ENCODE data around the gene KIF5A. TPM values are rescaled to one million over a fixed set of nuclear protein-coding genes. Genes with fewer than 3 reads are reported as not detected.

The KIF5A gene
- total RNA-seq, 4 donors from 2014 or later = 0.35 to 2.5 (median 1.4) TPM

DNA sequence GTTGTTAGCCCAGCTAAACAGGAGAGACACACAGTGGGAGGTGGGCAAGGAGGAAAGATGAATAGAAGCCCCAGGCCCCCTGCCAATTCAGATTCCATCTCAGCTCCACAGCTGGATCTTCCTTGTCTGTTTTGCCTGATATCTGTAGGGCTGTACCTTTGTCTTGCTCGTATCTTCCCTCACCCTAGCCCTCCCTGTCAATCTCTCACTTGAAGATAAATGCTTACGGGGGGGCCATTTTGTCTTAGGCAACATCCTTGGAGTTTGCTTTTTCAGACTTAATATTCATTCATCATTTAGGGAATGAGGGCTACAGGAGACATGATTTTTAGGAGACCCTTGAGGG lies 2.4 kb downstream of the KIF5A start:
- Histone ChIP-seq H3K4me3 (no peak overlapping the region), H3K4me1 (peaks cover 0 to 11% (median 3%) of the 10 kb centered on the region in 4 donors), H3K9me3 (no peaks in the 10 kb centered on the region), H3K36me3 (no peaks in the 10 kb centered on the region), H3K27ac (no peak overlapping the region), H3K27me3 (no peaks in the 10 kb centered on the region)
- TF ChIP-seq, protein P1, sequence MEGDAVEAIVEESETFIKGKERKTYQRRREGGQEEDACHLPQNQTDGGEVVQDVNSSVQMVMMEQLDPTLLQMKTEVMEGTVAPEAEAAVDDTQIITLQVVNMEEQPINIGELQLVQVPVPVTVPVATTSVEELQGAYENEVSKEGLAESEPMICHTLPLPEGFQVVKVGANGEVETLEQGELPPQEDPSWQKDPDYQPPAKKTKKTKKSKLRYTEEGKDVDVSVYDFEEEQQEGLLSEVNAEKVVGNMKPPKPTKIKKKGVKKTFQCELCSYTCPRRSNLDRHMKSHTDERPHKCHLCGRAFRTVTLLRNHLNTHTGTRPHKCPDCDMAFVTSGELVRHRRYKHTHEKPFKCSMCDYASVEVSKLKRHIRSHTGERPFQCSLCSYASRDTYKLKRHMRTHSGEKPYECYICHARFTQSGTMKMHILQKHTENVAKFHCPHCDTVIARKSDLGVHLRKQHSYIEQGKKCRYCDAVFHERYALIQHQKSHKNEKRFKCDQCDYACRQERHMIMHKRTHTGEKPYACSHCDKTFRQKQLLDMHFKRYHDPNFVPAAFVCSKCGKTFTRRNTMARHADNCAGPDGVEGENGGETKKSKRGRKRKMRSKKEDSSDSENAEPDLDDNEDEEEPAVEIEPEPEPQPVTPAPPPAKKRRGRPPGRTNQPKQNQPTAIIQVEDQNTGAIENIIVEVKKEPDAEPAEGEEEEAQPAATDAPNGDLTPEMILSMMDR (IDR thresholded peaks at IDR 0.05) = no peak
- no peak for TF ChIP-seq POLR2A (IDR thresholded peaks at IDR 0.05)
- no peak for DNase-seq

GRCh38 chr12:57552835-57553313 lies 3.0 kb downstream of the KIF5A start:
- Histone ChIP-seq H3K4me1 (peaks cover 0 to 11% (median 3%) of the 10 kb centered on the region in 4 donors), H3K27me3 (no peaks in the 10 kb centered on the region), H3K4me3 (no peak overlapping the region), H3K27ac (no peak overlapping the region), H3K36me3 (no peaks in the 10 kb centered on the region), H3K9me3 (no peaks in the 10 kb centered on the region)
- no peak for TF ChIP-seq POLR2A (IDR thresholded peaks at IDR 0.05)
- TF ChIP-seq, protein P1 (IDR thresholded peaks at IDR 0.05) = no peak
- DNase-seq = no peak

- H3K9me3 ChIP-seq = no peaks in the 10 kb centered on the region
These were observed 3.7 kb downstream of the KIF5A start for GRCh38 chr12:57553343-57554202.

GRCh38 chr12:57554453-57554852 lies 4.6 kb downstream of the KIF5A start:
- H3K4me3 ChIP-seq = no peak overlapping the region
- peaks cover 0 to 10% (median 3%) of the 10 kb centered on the region in 4 donors for H3K4me1 ChIP-seq
- H3K9me3 ChIP-seq = no peaks in the 10 kb centered on the region
- no peaks in the 10 kb centered on the region for H3K36me3 ChIP-seq
- TF ChIP-seq, protein P1 (IDR thresholded peaks at IDR 0.05) = no peak
- TF ChIP-seq POLR2A (IDR thresholded peaks at IDR 0.05) = no peak
- no peak overlapping the region for H3K27ac ChIP-seq
- no peak for DNase-seq
- no peaks in the 10 kb centered on the region for H3K27me3 ChIP-seq

More at GRCh38 chr12:57553343-57554202, 3.7 kb downstream of the KIF5A start:
- Histone ChIP-seq H3K27me3 (no peaks in the 10 kb centered on the region), H3K4me3 (no peak overlapping the region), H3K36me3 (no peaks in the 10 kb centered on the region), H3K27ac (no peak overlapping the region), H3K4me1 (peaks cover 0 to 11% (median 3%) of the 10 kb centered on the region in 4 donors)
- DNase-seq = no peak
- TF ChIP-seq, protein P1 (IDR thresholded peaks at IDR 0.05) = no peak
- no peak for TF ChIP-seq POLR2A (IDR thresholded peaks at IDR 0.05)

- no peaks in the 10 kb centered on the region for H3K9me3 ChIP-seq
- H3K4me1 ChIP-seq = peaks cover 0 to 5% (median 3%) of the 10 kb centered on the region in 4 donors
- TF ChIP-seq, protein P1 (IDR thresholded peaks at IDR 0.05) = no peak
- no peak for TF ChIP-seq POLR2A (IDR thresholded peaks at IDR 0.05)
- H3K27ac ChIP-seq = no peak overlapping the region
- no peaks in the 10 kb centered on the region for H3K36me3 ChIP-seq
- H3K27me3 ChIP-seq = no peaks in the 10 kb centered on the region
- DNase-seq = no peak
- no peak overlapping the region for H3K4me3 ChIP-seq
These were observed 5.1 kb downstream of the KIF5A start for GRCh38 chr12:57554897-57555296.

Data from Peyer's patch (tissue), 4 donors.